Astrocyte of the hippocampus (primary cell): ENCODE data around the gene SPP1.
"Not testable (repeated sequence)": the region's sequence is repeated elsewhere in the genome, so short reads cannot be mapped to it uniquely, and the experiment has no call there.

Experiments
- DNase-seq: peaks from one replicate; pipeline ENCODE4 v3.0.0; 2011; ENCODE audit warnings: low read depth, low spot score

The SPP1 gene

DNA sequence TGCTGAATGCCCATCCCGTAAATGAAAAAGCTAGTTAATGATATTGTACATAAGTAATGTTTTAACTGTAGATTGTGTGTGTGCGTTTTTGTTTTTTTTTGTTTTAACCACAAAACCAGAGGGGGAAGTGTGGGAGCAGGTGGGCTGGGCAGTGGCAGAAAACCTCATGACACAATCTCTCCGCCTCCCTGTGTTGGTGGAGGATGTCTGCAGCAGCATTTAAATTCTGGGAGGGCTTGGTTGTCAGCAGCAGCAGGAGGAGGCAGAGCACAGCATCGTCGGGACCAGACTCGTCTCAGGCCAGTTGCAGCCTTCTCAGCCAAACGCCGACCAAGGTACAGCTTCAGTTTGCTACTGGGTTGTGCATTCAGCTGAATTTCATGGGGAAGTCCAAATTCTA is at the start of gene SPP1:
Gene SPP1, plus strand, starts transcription at position 249 of the 400 bp plus-strand sequence. CDS start 1,182 bp downstream, outside the sequence.
- DNase-seq, result peak; percentile 66

DNA sequence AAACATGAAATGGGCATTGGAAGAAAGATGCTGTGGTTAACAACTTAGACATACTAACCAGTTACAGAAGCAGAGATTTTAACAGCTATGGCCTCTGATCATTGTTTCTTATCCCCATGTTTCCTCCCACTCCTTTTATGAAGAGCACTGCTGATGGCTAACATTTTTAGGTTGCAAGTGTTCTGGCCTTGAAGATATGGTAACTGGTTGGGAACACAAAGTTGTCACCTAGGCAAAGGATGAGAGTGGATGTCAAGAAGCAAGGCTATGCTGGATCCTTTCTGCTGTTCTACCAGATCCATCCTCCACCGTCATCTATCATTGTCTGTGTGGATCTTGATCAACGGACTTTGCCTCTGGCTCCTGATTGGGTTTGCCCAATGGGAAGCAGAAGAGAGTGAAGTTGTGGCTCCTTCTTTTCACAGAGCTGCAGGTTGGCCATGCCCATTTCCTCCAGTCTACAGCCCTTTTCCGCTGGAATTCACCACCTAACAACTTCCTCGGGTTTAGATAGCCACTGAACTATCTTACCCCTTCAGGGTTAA is 48.9 kb upstream of the SPP1 start:
- no peak for DNase-seq

DNA sequence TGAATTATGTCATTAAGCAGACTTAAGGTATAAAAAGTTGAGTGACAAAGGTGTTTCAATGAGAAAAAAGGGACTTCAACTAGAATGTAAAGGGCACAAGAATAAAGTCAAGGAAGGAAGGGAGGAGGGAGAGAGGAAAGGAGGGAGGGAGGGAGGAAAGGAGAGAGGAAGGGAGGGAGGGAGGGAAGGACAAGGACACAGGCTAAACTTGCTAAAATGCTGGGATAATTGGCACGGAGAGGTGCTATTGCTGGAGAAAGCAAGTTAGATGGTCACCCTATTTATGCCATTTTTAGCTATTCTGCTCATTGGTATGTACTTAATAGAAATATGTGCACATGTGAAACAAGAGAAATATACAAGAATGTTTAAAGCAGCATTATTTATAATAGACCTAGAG is 44.9 kb upstream of the SPP1 start:
- no peak for DNase-seq

DNA sequence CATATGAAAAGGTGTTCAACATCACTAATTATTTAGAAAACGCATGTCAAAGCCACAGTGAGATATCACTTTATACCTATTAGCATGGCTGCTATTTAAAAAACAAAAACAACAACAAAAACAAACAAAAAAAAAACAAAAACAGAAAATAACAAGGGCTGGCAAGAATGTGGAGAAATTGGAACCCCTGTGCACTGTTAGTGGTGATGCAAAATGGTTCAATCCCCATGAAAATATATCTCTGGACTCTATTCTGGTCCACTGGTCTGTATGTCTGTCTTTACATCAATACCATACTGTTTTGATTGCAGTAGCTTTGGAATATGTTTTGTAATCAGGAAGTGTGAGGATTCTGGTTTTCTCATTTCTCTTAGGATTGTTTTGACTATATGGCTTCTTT is 43.6 kb upstream of the SPP1 start:
- DNase-seq, result no peak

DNA sequence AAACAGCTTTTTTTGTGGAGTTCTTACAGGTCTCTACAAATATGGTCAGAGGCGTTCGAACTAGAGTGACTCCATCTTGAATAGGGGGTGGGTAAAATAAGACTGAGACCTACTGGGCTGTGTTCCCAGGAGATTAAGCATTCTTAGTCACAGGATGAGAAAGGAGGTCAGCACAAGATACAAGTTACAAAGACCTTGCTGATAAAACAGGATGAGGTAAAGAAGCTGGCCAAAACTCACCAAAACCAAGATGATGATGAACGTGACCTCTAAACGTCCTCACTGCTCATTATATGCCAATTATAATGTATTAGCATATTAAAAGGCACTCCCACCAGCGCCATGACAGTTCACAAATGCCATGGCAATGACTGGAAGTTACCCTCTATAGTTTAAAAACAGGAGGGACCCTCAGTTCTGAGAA is 42.8 kb upstream of the SPP1 start:
- no peak for DNase-seq

DNA sequence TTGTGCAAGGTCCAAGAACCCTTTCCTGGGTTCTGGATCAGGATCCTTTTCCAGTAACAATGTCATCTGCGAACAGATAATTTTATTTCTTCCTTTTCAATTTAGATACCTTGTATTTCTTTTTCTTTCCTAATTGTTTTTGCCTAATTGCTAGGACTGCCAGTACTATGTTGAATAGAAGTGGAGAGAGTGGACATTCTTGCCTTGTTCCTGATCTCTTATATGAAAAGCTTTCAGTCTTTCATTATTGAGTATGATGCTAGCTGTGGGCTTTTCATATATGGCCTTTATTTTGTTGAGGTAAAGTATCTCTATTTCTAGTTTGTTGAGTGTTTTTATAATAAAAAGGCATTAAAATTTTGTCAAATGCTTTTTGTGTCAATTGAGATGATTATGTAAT is 42.2 kb upstream of the SPP1 start:
- DNase-seq, result no peak

DNA sequence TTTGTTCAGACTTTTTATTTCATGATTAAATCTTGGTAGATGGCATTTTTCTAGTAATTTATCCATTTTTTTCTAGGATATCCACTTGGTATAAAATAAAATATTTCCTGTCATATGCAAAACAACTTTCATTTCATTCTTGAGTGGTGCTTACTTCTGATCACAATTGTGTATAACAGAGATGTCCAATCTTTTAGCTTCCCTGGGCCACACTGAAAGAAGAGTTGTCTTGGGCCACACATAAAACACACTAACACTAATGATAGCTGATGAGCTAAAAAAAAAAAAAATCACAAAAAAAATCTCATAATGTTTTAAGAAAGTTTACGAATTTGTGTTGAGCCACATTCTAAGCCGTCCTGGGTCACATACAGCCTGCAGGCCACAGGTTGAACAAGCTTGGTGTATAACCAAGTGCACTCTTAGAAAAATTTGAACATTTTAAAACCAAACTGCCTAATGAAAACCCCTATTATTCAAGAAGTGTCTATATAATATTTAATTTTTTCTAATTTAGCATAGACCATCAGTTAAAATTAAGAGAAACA is 41.3 kb upstream of the SPP1 start:
- DNase-seq, result no peak

DNA sequence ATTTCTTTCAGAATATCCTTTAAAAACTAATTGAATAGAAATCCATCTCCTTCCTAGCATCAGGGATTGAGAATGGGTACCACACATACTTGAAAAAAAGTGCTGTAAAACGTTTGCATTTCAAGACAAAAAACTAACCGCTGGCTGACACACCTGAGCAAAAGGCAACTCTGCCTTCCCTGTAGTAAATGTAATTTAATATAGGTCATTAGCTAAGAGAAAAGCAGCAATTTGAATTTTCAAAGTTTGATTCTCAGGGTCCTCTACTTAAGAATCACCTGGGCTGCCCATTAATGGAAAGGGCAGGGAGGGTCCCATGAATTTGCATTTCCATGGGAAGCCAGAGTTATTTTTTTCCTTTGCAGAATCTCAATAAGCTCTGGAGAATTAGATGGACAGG is 40.5 kb upstream of the SPP1 start:
- DNase-seq, result no peak

DNA sequence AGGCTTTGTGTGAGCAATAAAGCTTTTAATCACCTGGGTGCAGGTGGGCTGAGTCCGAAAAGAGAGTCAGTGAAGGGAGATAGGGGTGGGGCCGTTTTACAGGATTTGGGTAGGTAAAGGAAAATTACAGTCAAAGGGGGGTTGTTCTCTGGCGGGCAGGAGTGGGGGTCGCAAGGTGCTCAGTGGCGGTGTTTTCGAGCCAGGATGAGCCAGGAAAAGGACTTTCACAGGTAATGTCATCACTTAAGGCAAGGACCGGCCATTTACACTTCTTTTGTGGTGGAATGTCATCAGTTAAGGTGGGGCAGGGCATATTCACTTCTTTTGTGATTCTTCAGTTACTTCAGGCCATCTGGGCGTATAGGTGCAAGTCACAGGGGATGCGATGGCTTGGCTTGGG is 39.6 kb upstream of the SPP1 start:
- not testable (repeated sequence) for DNase-seq

DNA sequence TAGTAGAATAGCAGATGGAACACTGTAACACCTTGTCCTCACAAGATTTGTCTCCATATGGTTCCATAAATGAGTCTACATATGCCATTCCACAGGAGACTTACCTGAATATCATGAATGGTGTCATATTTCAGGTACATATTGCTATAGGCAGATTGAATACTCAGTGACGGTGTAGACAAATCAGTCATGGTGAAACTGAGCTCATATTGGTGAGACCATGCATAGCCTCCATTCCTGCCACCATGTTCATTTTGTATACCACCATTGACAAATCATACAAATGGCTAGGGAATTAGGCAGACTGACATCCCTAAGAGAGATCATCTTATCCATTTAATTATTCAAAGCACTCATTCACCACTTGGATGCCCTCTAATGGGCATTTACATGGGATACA is 38.0 kb upstream of the SPP1 start:
- no peak for DNase-seq

DNA sequence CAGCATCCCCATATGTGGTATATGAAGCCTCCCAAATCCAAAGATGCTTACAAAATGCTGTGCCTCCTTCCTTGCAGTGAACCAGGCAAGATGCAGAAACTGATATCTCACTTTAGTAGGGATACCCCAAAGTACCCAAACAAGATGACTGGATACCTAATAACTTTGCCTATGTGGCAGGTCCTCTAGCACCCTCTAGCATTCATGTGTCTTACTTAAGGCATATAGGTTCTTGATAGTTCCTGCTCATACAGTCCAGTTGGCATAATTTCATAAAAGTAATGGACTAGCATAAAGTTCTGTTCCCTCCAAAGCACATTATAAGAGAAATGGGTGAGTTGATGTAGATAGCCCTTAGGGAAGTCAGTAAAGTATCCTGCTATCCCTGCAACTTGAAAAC is 36.8 kb upstream of the SPP1 start:
- no peak for DNase-seq

DNA sequence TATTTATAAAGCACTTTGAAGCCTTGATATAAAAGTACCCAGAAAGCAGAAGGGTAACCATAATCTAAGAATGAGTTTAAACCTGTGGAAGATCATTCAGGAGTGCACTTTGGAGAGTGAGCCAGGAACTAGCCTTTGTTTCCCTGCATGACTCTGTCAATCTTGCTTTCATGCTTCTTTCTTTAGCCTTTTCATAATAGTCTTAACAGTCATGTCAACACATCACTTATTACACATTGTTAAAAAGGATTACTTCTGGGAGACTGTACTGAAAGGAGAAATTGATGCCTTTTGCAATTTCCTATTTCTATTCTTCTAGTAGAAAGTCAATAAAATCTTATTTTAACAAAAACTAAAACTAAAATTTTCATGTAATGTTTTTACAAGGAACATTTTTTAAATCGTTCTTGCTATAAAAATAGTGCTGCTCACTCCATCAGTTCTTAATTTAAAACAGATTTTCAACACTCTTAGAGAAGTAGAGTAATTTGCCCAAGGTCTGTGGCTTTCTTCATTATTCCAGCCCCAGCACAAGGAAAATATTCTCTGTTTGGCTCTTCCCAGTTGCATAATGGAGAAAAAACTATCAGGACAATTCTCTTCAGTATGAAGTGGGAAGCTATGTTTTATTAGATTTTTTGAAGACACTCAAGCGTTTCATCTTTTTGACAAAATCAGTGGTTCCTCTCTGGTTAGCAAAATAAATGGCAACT is 35.4 kb upstream of the SPP1 start:
- no peak for DNase-seq

DNA sequence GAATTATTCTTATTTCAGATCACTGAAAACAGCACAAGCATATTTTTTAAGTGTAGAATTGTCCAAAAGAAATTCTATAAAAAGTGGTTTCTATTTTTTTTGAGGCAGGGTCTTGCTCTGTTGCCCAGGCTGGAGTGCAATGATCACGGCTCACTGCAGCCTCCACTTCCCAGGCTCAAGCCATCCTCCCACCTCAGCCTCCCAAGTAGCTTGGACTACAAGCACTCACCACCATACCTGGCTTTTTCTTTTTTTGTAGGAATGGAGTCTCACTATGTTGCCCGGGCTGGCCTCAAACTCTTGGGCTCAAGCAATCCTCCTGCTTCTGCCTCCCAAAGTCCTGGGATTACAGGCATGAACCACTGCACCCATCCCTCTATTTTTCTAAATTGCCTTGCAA is 34.7 kb upstream of the SPP1 start:
- DNase-seq, result not testable (repeated sequence)

DNA sequence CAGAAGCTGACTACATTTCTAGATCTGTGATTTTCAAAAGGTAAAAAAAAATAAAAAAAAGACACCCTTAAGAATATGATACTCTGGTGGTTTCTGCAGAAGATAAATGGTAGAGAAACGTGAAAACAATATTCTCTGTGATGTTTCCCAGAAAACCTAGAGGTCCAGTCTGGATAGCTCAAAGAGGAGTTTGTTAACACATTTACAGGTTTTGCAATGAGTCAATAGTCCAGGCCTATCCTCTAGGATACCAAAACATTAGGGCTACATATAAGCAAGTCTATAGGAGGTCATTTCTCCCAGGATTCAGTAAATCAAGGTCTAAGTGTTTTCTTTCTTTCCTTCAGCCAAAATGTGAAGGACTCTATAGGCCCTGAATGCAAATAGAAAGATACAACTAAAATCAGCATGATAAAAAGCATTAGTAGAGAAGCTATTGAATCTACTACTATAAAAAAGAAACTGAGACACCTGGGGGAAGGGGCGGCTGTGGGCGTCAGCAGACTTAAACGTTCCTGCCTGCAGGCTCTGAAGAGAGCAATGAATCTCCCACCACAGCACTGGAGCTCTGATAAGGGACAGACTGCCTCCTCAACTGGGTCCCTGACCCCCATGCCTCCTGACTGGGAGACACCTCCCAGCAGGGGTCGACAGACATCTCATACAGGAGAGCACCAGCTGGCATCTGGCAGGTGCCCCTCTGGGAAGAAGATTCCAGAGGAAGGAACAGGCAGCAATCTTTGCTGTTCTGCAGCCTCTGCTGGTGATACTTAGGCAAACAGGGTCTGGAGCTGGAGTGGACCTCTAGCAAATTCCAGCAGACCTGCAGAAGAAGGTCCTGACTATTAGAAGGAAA is 33.7 kb upstream of the SPP1 start:
- no peak for DNase-seq

DNA sequence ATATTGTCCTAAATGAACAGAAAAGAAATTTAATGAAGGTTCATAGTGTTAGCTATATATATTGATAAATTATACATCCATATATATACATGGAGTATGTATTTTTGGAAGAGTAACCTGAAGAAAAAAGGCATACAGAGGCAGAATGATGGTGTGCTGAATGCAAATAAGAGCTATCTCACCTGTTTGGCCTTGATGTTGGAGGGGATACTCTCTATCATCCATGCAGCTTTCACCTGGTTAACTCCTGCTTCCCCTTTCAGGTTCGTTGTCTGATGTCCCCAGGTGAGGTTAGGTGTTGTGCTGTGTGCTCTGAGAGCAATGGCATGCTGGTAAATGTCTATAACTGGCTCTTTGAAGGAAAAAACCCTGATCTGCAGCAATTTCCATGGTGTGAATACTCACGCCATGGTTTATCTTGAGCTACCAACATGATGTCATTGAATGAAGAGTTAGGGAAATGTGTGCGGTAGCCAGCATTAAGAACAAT is 31.8 kb upstream of the SPP1 start:
- DNase-seq, result no peak

DNA sequence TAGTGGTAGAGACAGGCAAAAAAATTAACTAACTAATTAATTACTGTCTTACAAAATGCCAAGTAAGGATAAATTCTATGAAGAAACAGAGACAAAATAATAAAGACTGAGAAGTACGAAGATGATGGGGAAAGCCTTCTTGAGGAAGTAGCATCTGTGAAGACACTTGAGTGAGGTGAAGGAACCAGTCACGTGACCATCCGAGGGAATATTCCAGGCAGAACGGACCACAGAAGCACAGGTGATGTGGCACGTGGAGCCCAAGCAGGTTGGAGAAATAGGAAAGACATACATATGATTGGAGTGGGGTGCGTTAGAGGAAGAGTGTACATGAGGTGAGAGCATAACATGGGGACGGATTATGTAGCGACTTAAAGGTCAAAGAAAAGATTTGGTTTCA is 30.5 kb upstream of the SPP1 start:
- no peak for DNase-seq

DNA sequence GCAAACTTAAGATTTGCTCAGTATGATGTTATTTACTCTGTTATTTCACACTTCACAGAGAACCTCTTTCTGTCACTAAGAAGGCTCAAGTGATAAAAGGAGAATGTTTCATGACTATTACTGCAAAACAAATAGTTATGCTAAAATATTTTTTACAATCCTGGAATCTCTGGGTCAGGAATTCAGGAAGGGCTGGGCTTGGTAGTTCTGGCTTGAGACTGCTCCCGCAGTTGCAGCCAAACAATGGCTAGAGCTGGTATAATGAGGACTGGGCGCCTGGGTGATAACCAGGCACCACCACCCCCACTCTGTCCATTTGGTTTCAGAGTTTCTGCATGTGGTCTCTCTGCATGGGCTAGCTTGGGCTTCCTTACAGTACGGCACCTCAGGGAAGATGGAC is 28.7 kb upstream of the SPP1 start:
- no peak for DNase-seq

DNA sequence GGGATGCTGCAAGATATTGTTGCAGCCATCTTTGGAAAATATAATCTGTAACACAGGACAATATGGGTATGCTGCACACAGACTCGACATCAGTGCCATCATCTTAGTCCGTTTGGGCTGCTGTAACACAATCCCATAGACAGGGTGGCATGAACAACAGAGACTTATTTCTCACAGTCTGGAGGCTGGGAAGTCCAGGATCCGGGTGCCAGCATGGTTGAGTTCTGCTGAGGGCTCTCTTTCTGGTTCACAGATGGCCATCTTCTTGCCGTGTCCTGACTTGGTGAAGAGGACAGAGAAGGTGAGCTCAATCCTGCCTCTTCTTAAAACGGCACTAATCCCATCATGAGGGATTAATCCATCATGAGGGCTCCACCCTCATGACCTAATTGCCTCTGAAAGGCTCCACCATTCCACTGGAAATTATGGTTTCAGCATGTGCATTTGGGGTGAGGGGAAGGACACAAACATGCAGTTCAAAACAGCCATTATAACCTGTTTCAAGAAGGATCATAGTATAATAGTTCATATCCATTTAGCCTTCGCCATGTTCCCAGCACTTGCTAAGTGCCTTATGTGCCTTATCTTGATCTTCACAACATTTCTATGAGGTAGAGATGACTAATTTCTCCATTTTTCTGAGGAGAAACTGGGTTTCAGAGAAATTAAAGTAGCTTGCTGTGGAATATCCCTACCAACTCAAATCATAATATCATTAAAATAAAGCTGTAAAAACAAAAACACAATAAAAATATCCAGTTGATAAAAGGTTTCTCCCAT is 27.9 kb upstream of the SPP1 start:
- no peak for DNase-seq

DNA sequence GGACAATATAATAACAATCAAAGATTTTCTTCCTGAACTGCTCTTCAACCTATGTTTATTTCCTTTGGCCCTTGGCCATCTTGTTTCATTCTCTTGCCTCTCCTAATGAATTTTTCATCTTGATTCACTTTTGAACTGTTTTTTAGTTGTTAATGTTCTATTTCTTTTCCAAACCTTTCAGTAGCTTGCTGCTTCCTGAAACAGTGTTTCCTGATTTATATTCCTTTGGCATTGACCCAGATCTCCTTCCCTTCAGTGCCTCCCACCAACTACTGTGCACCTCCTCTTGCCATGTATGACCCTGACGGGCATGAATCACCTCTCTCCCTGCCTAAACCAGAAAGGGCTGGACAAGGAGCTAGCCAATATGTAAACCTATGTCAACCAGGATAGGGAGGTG is 25.6 kb upstream of the SPP1 start:
- DNase-seq, result peak; percentile 51

DNA sequence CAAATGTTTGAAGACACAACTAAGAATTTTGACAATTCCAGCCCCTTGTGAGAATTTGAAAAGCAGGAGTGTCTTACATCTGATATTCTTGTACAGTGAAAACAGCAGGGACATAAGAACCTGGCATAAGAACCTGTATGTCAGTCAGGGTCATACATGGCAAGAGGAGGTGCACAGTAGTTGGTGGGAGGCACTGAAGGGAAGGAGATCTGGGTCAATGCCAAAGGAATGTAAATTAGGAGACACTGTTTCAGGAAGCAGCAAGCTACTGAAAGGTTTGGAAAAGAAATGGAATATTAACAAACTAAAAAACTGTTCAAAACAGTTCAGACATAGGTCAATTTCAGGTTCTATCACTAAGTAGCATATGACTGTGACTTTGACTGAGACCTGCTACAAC is 25.0 kb upstream of the SPP1 start:
- DNase-seq, result peak; percentile 9

DNA sequence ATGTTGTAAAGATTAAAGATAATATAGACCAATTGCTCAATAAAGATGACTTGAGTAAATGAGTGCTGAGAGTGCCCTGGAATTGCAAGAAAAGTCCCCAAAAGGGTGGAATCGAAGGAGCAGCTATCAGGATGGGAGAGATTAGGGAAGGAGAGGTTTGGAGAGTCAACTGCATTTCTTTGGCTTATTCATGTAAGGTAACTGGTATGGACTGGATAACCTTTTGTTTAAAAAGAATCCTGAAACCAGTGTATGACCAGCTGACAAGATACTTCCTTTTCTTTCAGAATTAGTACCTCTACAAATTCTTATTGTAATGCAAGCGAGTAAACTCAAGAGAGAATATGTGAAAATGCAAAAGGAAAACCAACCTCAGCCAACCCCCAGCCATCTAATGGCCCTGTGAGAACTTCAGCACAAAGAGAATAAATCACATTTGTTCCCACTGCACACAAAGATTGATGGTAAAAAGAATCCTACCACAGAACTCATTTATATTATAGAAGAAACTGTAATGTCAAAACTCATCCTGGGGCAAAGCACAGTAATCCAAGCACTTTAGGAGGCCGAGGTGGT is 24.5 kb upstream of the SPP1 start:
- DNase-seq, result no peak
